LoVo (cell line): ENCODE measurements around the gene GPR137C.
"Not testable (repeated sequence)": the region's sequence is repeated elsewhere in the genome, so short reads cannot be mapped to it uniquely, and the experiment has no call there.

Experiments
- DNase-seq: peaks from one replicate; pipeline ENCODE4 v3.0.0-alpha.2; 2016; ENCODE audit warnings: low spot score

Gene GPR137C

DNA sequence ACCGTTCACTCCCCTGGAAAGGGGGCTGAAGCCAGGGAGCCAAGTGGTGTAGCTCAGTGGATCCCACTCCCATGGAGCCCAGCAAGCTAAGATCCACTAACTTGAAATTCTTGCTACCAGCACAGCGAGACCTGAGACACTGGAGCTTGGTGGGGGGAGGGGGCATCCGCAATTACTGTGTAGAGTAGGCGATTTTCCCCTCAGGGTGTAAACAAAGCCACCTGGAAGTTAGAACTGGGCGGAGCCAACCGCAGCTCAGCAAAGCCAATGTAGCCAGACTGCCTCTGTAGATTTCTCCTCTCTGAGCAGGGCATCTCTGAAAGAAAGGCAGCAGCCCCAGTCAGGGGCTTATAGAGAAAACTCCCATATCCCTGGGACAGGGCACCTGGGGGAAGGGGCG, 15.8 kb downstream of the GPR137C start:
- DNase-seq = not testable (repeated sequence)

GRCh38 chr14:52575858-52576257, 23.2 kb downstream of the GPR137C start:
- no peak for DNase-seq

DNA sequence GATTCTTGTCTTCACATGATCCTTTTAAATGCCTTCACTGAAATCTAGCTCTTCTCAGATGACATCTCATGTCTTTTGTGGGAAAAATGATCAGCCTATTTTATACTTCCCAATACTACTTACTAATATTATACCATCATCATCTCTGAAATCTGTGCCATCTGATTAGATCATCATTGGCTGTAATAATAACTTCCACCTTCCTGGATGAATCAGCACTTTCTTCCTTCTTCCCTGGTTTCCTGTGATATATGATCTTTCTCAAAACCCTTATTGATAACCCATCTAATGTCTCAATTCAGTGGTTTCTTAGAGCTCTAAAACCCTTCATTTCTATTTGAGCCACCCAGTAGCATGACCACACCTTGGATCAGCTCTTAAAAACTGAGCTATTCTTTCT, 30.9 kb downstream of the GPR137C start:
- DNase-seq = no peak

- DNase-seq = no peak
Measured at GRCh38 chr14:52589646-52590045, 37.0 kb downstream of the GPR137C start.

GRCh38 chr14:52590318-52590717, 37.7 kb downstream of the GPR137C start:
- DNase-seq = no peak

DNA sequence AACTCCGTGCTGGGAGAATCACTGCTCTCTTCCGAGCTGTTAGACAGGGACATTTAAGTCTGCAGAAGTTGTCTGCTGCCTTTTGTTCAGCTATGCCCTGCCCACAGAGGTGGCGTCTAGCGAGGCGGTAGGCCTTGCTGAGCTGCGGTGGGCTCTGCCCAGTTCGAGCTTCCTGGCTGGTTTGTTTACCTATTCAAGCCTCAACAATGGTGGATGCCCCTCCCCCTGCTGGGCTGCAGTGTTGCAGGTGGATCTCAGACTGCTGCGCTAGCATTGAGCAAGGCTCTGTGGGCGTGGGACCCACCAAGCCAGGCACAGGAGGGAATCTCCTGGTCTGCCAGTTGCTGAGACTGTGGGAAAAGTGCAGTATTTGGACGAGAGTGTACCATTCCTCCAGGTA, 43.7 kb downstream of the GPR137C start:
- DNase-seq = no peak

GRCh38 chr14:52596861-52597260, 44.2 kb downstream of the GPR137C start:
- DNase-seq = no peak

DNA sequence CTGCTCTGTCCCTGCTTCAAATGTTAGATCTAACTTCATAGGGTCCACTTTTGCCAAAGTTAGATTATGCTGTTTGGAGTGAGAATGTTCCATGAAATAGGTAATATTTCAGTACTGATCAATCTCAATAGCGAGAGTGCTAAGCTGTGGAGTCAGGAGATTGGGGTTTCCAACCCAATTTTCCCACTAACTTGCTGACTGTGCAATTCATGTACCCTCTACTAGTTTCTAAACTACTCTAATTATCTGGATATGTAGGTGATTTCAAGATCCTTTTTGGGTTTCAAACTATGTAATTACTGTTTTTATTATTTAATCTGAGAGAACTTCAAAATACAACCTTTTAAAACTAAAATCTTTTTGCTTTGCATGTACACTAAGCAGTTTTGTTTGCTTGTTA, 45.9 kb downstream of the GPR137C start:
- DNase-seq = no peak

DNA sequence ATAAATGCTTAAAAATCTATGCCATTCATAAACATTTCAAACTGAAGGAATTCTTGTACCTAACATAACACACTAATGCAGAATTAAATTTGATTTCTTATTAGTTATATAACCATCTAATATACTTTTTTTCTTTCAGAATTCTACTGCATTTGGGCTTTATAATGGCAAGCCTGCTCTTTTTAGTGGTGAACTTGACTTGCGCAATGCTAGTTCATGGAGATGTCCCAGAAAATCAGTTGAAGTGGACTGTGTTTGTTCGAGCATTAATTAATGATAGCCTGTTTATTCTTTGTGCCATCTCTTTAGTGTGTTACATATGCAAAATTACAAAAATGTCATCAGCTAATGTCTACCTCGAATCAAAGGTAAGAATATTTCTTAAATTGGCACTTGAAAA, 47.3 kb downstream of the GPR137C start:
- DNase-seq = no peak

GRCh38 chr14:52602131-52602530, 49.5 kb downstream of the GPR137C start:
- DNase-seq = no peak

DNA sequence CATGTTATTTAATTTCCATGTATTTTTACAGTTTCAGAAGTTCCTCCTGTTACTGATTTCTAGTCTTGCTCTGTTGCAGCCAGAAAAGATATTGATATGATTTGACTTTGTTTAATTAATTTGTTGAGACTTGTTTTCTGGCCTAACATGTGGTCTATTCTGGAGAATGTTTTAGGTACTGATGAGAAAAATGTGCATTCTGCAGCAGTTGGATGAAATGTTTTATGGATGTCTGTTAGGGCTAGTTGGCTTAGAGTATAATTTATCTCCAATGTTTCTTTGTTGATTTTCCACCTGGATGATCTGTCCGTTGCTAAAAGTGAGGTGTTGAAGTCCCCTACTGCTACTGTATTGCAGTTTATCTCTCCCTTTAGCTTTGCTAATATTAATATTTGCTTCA, 54.4 kb downstream of the GPR137C start:
- DNase-seq = no peak

GRCh38 chr14:52609445-52610044, 56.9 kb downstream of the GPR137C start:
- DNase-seq = no peak

- no peak for DNase-seq
Measured at GRCh38 chr14:52610187-52610586, 57.6 kb downstream of the GPR137C start.

DNA sequence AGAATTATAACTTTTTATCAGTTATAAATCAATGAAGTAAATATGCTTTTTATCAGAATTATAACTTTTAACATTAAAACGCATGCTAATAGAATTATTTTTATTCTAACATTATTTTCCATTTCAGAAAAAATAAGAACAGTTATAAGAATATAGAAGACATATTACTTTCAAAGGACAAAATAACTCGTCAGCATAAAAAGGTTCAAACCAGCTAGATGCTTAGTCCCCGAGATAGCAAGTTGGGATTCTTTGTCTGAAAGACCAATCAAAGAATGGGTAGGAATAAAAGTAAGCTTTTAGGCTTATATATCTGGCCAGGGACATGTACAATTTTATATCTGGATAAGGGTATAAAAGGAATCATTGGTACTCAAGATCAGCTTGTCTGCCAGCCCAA, 66.0 kb downstream of the GPR137C start:
- DNase-seq = no peak

GRCh38 chr14:52619687-52620086, 67.1 kb downstream of the GPR137C start:
- DNase-seq = no peak

- DNase-seq = no peak
Measured at GRCh38 chr14:52640137-52640536, 87.5 kb downstream of the GPR137C start.

DNA sequence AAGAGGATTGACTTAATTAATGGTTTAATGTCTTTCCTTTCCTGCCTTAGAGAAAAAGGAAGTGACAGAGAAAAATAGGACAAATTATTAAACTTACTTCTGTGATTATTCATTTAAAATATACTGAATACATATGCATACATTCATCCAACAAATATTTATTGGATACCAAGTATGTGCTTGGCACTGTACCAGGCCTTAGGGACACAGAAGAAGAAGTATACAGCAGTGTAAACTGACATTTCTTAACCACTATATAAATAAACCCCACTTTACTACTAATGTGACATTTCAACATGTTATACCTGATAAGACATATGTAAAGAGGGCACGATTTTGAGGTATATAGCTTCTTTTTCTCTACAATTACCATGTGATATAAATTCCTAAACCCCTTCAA, 89.1 kb downstream of the GPR137C start:
- no peak for DNase-seq

- DNase-seq = no peak
Measured at GRCh38 chr14:52649511-52649910, 96.9 kb downstream of the GPR137C start.

- no peak for DNase-seq
Measured at GRCh38 chr14:52650774-52651173, 98.1 kb downstream of the GPR137C start.

DNA sequence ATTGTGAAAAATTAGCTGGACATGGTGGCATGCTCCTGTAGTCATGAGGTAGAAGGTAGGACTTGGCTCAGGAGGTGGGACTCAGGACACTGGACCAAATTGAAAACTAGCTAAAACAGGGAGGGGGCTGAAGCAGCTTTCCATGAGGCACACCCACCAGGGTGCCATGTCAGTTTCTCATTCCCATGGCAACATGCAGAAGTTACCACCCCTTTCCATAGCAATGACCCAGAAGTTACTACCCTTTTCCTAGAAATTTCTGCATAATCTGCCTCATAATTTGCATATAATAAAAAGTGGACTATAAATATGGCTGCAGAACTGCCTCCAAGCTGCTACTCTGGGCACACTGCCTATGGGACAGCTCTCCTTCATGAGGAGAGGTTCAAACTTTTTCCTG, 104.3 kb downstream of the GPR137C start:
- DNase-seq = no peak

DNA sequence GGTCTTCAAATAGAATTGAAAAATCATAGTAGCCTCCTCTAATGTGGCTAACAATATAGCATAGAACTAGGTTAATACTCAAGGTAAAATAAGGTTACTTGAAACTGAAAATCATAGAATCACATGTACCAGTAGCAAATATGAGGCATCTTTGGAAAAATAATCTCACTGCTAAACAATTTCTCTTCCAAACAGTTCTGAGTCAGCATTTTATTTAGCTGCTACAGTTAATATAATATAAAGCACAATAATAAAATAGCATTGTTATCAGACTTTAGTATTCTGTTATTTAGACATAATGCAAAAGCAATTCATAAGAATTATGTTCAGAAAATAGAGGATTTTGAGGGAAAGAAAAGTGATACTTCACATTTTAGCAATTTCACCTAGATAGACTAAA, 107.7 kb downstream of the GPR137C start:
- no peak for DNase-seq

DNA sequence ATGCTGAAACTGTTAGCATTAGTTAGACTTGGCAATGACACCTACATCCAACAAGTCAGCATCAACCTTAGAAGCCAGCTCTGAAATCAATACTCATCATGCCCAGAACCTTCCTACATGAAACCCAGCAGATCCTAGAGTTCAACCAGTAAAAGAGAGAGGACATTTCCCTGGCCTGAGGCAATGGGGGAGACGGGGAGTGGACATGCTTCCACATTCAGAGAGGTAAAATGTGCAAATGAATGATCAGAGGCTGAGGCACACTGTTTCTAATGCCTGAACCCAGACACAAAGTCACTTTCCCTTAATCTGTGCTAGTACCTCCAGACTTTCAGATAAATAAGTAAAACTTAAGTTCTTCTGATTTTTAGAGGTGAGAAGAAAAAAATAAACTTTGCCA, 108.2 kb downstream of the GPR137C start:
- no peak for DNase-seq

DNA sequence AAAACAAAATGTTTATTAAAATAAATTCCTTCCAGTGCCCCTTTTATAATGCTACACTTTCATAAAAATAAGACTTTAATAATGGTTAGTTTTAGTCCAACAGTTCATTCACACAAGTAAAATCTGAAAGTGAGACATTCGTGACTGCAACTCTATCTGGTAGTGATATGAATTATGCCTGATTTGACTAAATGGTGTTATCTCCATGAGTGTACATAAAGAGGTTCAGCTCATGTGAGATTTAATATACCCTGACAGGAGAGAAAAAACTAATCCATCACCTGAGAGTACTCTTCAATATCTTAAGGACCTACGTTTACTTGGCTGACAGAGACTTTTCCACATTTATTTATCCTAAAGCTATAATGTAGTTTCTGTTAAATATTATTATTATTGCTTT, 108.7 kb downstream of the GPR137C start:
- DNase-seq = no peak

- no peak for DNase-seq
Measured at GRCh38 chr14:52663850-52664249, 111.2 kb downstream of the GPR137C start.

- no peak for DNase-seq
Measured at GRCh38 chr14:52678591-52678990, 126.0 kb downstream of the GPR137C start.
